ENCODE results near the gene JKAMP. TPM values are rescaled to one million over a fixed set of nuclear protein-coding genes. Genes with fewer than 3 reads are reported as not detected.

The JKAMP gene
- total RNA-seq, 2 experiments from 2014 or later, result 24.4 to 28.6 TPM

DNA sequence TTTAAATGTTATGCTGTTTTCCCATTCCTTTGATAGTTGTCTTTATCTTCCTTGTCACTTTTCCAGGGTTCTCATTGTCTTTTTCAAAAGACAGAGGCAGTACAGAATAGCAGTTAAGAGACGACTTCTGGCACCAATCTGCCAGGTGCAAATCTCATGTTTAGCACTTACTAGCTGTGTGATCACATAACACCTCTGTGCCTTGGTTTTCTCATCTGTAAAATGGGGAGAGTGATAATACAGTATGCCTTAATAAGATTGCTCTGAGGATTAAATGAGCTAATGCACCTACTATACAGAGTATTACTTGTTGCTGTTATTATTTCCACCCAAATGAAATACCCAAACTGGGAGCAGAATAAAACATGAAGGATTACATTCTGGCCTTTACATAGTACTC lies 23.9 kb upstream of the JKAMP start:
- DNase-seq (no peak), ATAC-seq (no peak)
- ChIA-PET CTCF (no interaction called here), POLR2A (no interaction called here)
- H3K36me3 Mint-ChIP-seq (ENCODE audit: low read depth), result peaks cover 24% of the 10 kb centered on the region
- peaks cover 10% of the 10 kb centered on the region for H3K4me1 Mint-ChIP-seq (ENCODE audit: low read depth)
- no peaks in the 10 kb centered on the region for H3K9me3 Mint-ChIP-seq (ENCODE audit: insufficient read depth)
- H3K4me3 Mint-ChIP-seq, result no peak overlapping the region
- no peak overlapping the region for H3K27ac Mint-ChIP-seq
- no peaks in the 10 kb centered on the region for H3K27me3 Mint-ChIP-seq (ENCODE audit: low read depth)

DNA sequence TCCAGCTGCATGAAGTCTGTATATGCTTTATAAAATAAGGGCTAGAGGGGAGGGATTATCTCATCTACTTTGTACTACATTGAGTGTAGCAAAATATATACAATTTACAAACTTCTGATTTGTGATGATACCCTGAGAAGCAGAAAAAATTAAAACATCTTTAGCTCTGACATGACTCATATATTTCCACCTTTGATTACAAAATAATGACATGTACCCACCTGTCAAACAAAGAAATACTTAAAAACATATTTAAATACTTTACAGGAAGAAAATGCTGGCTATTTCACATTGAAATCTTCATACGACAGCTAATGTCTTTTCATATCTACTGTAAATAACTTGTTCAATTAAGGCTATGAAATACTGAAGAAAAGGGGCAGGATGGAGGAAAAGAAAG lies 22.4 kb upstream of the JKAMP start:
- Mint-ChIP-seq H3K9me3 (ENCODE audit: insufficient read depth) (no peaks in the 10 kb centered on the region), H3K36me3 (ENCODE audit: low read depth) (peaks cover 15% of the 10 kb centered on the region), H3K27me3 (ENCODE audit: low read depth) (no peaks in the 10 kb centered on the region), H3K27ac (no peak overlapping the region), H3K4me1 (ENCODE audit: low read depth) (peaks cover 14% of the 10 kb centered on the region), H3K4me3 (no peak overlapping the region)
- POLR2A ChIA-PET, result interaction anchor here (1.2 kb wide), 1 partner anchor 15 kb away, joined by 3 read pairs; no protein-coding TSS in a partner anchor
- no peak for DNase-seq
- no peak for ATAC-seq
- CTCF ChIA-PET, result interaction anchor here (1.1 to 1.2 kb wide), 2 partner anchors 11 to 18 kb away, joined by 3 to 5 read pairs; no protein-coding TSS in a partner anchor

DNA sequence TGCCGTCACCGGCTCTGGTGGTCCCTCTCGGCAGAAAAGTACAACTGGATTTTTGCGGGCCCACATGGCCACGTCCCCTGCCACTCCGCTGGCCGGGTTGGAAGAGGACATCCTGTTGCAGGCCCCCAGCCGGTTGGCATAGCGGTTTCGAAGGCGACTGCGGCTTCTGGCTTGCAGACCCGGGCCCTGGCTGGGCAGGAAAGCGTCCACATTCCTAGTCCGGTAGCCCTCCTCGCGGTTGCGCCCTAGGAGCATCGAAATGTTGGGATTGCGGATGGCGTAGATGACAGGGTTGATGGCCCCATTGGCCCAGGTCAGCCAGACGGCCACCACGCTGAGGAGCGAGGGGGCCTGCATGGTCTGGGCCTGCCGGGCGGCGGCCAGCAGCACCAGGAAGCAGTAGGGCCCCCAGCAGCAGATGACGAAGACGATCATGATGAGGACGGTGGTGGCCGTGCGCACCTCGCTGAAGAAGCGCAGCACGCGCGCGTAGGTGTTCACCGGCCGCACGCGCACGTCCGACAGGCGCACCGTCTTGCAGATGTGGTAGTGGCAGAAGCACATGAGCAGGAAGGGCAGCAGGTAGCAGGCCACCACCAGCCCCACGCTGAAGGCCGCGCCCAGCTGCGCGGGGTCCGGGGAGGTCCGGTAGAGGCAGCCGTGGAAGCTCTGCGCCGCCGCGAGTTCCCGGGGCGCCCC lies 20.4 kb upstream of the JKAMP start:
- Mint-ChIP-seq H3K27me3 (ENCODE audit: low read depth) (no peaks in the 10 kb centered on the region), H3K4me1 (ENCODE audit: low read depth) (peaks cover 14% of the 10 kb centered on the region), H3K27ac (peak overlapping the region; percentile 70), H3K9me3 (ENCODE audit: insufficient read depth) (no peaks in the 10 kb centered on the region), H3K36me3 (ENCODE audit: low read depth) (peaks cover 6% of the 10 kb centered on the region), H3K4me3 (peak overlapping the region; percentile 78)
- ChIA-PET POLR2A (interaction anchor here (1.3 to 1.9 kb wide), 2 partner anchors 15 to 20 kb away, joined by 6 read pairs; partner anchors contain the start of genes JKAMP and L3HYPDH), CTCF (interaction anchor here (1.2 to 1.7 kb wide), 2 partner anchors 20 to 113 kb away, joined by 3 to 5 read pairs; partner anchors contain the start of genes JKAMP and L3HYPDH)
- DNase-seq (peak; percentile 28), ATAC-seq (no peak)

DNA sequence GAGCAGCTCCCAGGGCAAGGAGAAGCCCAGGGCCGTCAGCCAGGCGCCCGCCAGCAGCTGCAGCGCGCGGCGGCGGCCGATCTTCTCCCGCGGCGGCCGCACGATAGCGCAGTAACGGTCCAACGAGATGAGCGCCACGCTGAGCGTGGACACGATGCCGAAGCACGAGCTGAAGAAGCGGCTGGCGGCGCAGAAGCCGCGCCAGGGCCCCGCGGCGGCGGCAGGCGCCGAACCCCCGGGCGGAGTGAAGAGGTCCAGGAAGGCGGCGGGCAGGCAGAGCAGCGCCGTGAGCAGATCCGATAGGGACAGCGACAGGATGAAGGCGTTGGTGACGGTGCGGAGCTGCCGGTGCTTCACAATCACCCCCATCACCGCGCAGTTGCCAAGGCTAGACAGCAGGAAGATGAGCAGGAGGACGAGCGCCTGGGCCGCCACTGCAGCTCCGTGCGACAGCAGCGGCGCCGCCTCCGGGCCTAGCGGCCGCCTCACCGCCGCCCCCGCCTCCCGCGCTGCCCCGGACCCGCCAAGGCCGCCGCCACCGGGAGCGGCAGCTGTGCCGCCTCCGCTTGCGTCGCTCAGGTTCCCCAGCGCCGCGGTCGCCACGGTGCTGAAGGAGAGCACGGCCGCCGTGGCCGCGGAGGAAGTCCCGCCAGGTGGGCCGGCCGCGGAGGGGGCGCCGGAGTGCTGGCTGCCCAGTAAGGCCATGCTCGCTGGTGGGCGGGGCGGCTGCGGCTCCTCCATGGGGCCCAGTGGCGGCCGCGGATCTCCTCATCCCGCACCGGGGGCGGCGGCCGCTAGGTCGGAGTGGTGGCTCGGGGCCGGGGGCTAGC lies 19.6 kb upstream of the JKAMP start:
- ATAC-seq (peak; percentile 79), DNase-seq (peak; percentile 65)
- H3K4me3 Mint-ChIP-seq, result peak overlapping the region; percentile 78
- POLR2A ChIA-PET, result interaction anchor here (1.9 kb wide), 1 partner anchor 14 kb away, joined by 6 read pairs; no protein-coding TSS in a partner anchor
- peaks cover 14% of the 10 kb centered on the region for H3K4me1 Mint-ChIP-seq (ENCODE audit: low read depth)
- peaks cover 6% of the 10 kb centered on the region for H3K36me3 Mint-ChIP-seq (ENCODE audit: low read depth)
- CTCF ChIA-PET, result interaction anchor here (1.2 to 1.7 kb wide), 2 partner anchors 20 to 112 kb away, joined by 3 to 5 read pairs; partner anchors contain the start of genes JKAMP and L3HYPDH
- no peaks in the 10 kb centered on the region for H3K9me3 Mint-ChIP-seq (ENCODE audit: insufficient read depth)
- peak overlapping the region; percentile 62 for H3K27ac Mint-ChIP-seq
- no peaks in the 10 kb centered on the region for H3K27me3 Mint-ChIP-seq (ENCODE audit: low read depth)

DNA sequence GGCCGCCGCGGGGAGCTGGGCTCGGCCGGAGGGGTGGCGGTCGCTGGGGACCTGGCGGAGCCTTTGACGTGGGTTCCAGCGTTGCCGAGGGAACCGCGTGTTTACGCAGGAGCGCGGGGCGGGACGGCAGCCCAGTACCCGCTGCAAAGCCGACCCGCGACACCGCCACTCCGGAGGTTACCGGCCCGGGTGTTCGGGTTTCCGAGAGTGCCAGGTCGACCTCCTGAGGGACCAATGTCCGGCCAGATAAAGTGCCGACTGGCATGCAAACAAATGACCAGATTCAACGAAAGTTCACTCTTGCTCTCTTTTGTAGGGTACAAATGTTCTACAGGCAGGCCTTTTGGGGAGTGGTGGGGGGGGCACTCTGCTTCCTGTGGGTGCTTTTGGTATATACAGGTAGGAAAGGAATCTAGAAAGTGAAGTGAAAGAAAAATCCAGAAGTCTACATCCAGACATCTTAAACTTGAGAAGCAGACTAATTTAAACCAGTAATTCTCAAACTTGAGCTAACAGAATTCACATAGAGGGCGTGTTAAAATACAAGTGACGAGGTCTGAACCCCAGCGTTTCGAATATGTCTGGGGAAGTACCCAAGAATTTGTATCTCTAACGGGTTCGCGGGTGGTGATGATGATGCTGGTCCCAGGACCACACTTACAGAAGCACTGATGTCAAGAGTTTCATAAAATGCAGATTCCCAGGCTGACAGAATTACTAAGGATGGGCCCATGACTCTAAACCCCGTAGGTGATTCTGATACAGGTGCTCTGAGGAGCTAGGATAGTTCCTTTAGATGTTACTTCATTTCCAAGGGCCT lies 18.8 kb upstream of the JKAMP start, which contains the start of gene GPR135:
TSS of gene GPR135 (minus strand) at position 65 of the 820 bp plus-strand sequence. CDS start 154 bp downstream, outside the sequence.
- Mint-ChIP-seq H3K4me1 (ENCODE audit: low read depth) (peaks cover 14% of the 10 kb centered on the region), H3K4me3 (peak within 1 kb of the TSS; percentile 78), H3K27ac (peak within 1 kb of the TSS; percentile 70), H3K36me3 (ENCODE audit: low read depth) (peaks cover 4% of the 10 kb centered on the region), H3K9me3 (ENCODE audit: insufficient read depth) (no peaks in the 10 kb centered on the region), H3K27me3 (ENCODE audit: low read depth) (no peaks in the 10 kb centered on the region)
- no peak for ATAC-seq
- CTCF ChIA-PET, result interaction anchor here (1.2 kb wide), 1 partner anchor 112 kb away, joined by 3 read pairs; no protein-coding TSS in a partner anchor
- POLR2A ChIA-PET, result interaction anchor here (1.0 to 1.9 kb wide), 2 partner anchors 13 to 19 kb away, joined by 3 to 6 read pairs; partner anchors contain the start of genes JKAMP and L3HYPDH
- peak; percentile 26 for DNase-seq

DNA sequence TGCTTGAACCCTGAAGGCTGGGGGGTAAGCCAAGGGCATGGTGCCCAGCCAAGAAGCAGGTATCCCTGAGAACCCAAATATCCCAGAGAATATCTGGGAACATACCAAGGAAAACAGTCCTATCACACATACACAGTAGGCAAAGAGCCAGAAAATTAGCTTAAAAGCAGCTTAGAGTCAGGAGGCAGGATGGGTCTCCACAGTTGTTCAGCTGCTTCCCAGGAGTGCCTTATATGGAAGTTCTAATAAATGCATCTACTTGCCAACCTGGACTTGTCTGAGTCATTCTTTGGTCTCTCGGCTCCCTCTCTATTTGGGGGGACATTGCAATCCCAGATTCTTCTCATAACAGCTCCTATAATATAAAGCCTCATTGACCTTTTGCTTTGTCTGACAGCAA lies 10.1 kb upstream of the JKAMP start:
- DNase-seq (no peak), ATAC-seq (no peak)
- CTCF ChIA-PET, result interaction anchor here (1.3 kb wide), 1 partner anchor 103 kb away, joined by 4 read pairs; the partner anchor contains the start of gene CCDC175
- H3K9me3 Mint-ChIP-seq (ENCODE audit: insufficient read depth), result no peaks in the 10 kb centered on the region
- H3K27ac Mint-ChIP-seq, result no peak overlapping the region
- no peaks in the 10 kb centered on the region for H3K27me3 Mint-ChIP-seq (ENCODE audit: low read depth)
- H3K4me3 Mint-ChIP-seq, result no peak overlapping the region
- H3K36me3 Mint-ChIP-seq (ENCODE audit: low read depth), result peaks cover 31% of the 10 kb centered on the region
- peaks cover 13% of the 10 kb centered on the region for H3K4me1 Mint-ChIP-seq (ENCODE audit: low read depth)
- POLR2A ChIA-PET, result no interaction called here

DNA sequence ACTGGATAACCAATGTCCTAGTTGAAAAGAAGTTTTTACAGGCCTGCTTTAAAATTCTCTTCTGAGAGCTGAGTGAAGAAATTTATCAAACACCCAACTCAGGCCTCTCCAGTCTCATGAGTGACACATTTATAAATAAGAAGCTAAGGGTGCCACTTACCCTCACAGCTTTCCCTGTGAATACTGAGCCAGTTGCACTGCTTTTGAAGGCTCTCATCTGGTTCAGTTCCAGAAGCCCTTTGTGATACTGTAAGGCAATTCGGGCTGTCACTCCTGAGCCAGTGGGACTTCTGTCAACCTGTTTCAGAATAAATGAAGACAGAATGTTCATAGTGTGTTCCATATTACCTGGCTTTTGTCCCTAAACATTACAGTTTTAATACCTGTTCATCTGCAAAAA lies 8.6 kb upstream of the JKAMP start:
- ATAC-seq (no peak), DNase-seq (no peak)
- Mint-ChIP-seq H3K27ac (no peak overlapping the region), H3K4me1 (ENCODE audit: low read depth) (peaks cover 27% of the 10 kb centered on the region), H3K4me3 (no peak overlapping the region), H3K27me3 (ENCODE audit: low read depth) (no peaks in the 10 kb centered on the region), H3K36me3 (ENCODE audit: low read depth) (peaks cover 33% of the 10 kb centered on the region), H3K9me3 (ENCODE audit: insufficient read depth) (no peaks in the 10 kb centered on the region)
- POLR2A ChIA-PET, result interaction anchor here (1.2 kb wide), 1 partner anchor 8 kb away, joined by 4 read pairs; the partner anchor contains the start of genes JKAMP and L3HYPDH
- CTCF ChIA-PET, result no interaction called here

DNA sequence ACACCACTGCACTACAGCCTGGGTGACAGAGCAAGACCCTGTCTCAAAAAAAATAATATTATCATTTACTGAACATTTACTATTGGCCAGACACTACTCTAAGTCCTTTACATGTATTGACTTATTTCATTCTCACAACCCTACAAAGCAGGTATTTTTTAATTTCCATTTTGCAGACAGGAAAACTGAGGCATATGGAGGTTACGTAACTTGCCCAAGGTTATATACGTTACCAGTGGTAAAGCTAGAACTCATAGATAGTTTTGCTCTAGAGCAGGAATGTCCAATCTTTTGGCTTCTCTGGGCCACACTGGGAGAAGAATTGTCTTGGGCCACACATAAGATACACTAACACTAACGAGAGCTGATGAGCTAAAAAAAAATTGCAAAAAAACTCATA lies 5.8 kb upstream of the JKAMP start:
- CTCF ChIA-PET, result interaction anchor here (1.0 kb wide), 1 partner anchor 16 kb away, joined by 3 read pairs; no protein-coding TSS in a partner anchor
- no peaks in the 10 kb centered on the region for H3K27me3 Mint-ChIP-seq (ENCODE audit: low read depth)
- POLR2A ChIA-PET, result interaction anchor here (0.9 to 1.1 kb wide), 2 partner anchors 13 to 22 kb away, joined by 3 to 6 read pairs; partner anchors contain the start of gene GPR135
- peaks cover 34% of the 10 kb centered on the region for H3K36me3 Mint-ChIP-seq (ENCODE audit: low read depth)
- H3K4me1 Mint-ChIP-seq (ENCODE audit: low read depth), result peaks cover 54% of the 10 kb centered on the region
- DNase-seq (no peak), ATAC-seq (no peak)
- H3K27ac Mint-ChIP-seq, result no peak overlapping the region
- no peak overlapping the region for H3K4me3 Mint-ChIP-seq
- H3K9me3 Mint-ChIP-seq (ENCODE audit: insufficient read depth), result no peaks in the 10 kb centered on the region

DNA sequence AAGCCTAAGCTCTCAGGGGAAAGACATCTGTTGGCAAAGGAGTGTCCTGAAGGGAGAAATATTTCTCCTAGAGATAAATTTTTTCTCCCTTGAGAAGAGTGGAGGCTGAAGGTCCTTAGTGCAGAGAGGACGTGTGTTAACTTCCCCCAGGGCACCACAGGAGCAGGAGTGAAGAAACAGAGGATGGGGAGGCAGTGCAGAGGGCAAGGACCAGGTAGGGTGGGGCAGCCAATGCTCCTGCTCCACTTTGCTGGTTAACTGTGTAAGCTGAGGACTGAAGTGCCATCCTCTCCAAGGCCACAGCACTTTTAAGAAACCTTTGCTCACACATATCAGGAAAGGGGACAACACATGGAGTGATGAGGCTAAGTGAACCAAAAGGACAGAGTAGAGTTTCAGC lies 4.2 kb upstream of the JKAMP start:
- peaks cover 54% of the 10 kb centered on the region for H3K4me1 Mint-ChIP-seq (ENCODE audit: low read depth)
- H3K27ac Mint-ChIP-seq, result peak overlapping the region; percentile 83
- CTCF ChIA-PET, result no interaction called here

DNA sequence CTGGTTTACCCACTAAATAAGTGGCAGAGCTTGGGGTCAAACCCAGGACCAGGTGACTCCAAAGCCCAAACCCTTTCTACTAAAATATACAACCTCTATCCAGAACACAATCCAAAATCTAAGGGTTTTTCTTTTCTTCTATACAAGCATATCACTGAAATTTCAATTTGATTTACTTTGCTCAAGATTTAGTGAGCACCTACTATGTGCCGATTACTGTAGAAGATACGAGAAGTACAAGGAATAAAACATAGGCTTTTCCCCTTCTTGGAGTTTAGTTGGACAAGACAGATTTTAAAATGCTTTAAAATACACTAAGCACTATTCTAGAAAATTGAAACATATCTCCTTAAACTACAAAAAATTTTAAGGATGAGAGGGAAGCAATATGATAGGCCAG lies 2.9 kb upstream of the JKAMP start:
- no peak for ATAC-seq
- H3K4me1 Mint-ChIP-seq (ENCODE audit: low read depth), result peaks cover 63% of the 10 kb centered on the region
- H3K36me3 Mint-ChIP-seq (ENCODE audit: low read depth), result peaks cover 28% of the 10 kb centered on the region
- DNase-seq, result no peak
- H3K9me3 Mint-ChIP-seq (ENCODE audit: insufficient read depth), result no peaks in the 10 kb centered on the region
- no peaks in the 10 kb centered on the region for H3K27me3 Mint-ChIP-seq (ENCODE audit: low read depth)
- ChIA-PET POLR2A (interaction anchor here (0.9 kb wide), 1 partner anchor 768 kb away, joined by 3 read pairs; the partner anchor contains the start of gene PPM1A), CTCF (no interaction called here)
- peak overlapping the region; percentile 85 for H3K4me3 Mint-ChIP-seq
- H3K27ac Mint-ChIP-seq, result peak overlapping the region; percentile 71

More for the DNA sequence above, 4.2 kb upstream of the JKAMP start:
- POLR2A ChIA-PET, result no interaction called here
- DNase-seq, result no peak
- Mint-ChIP-seq H3K27me3 (ENCODE audit: low read depth) (no peaks in the 10 kb centered on the region), H3K36me3 (ENCODE audit: low read depth) (peaks cover 29% of the 10 kb centered on the region), H3K9me3 (ENCODE audit: insufficient read depth) (no peaks in the 10 kb centered on the region), H3K4me3 (peak overlapping the region; percentile 85)
- no peak for ATAC-seq

Measured in activated CD8-positive, alpha-beta T cell treated with anti-CD3 and anti-CD28 coated beads, Interleukin-2, amount 10 ng/mL, durations not matched to agents 7 days and 5 days (primary cell).